ENCODE measurements around the gene USE1. TPM values are rescaled to one million over a fixed set of nuclear protein-coding genes. Genes with fewer than 3 reads are reported as not detected.

Gene USE1
- total and polyA plus RNA-seq, 2 donors (not counting 1 experiment from before 2014, with no cell fraction given): 23.8 to 27.1 TPM

GRCh38 chr19:17255150-17255621 is 40.0 kb downstream of the USE1 start:
- no peak for DNase-seq (ENCODE audit: low read depth in 2 of 2)
- Histone ChIP-seq H3K27me3 (ENCODE audit: control insufficient read depth, insufficient read depth, low read length) (no peaks in the 10 kb centered on the region), H3K27ac (ENCODE audit: insufficient read depth, low read length) (no peak overlapping the region), H2AFZ (ENCODE audit: low read length) (no peak overlapping the region), H3K4me3 (replicated peaks in 1 of 4; ENCODE audit: control extremely low read depth in 1 of 4, insufficient read depth in 1 of 4, low read depth in 3 of 4, low read length in 4 of 4) (no peak overlapping the region), H3K9ac (ENCODE audit: insufficient read depth, low read length) (no peak overlapping the region), H3K9me3 (ENCODE audit: control insufficient read depth, insufficient read depth, low read depth, low read length) (no peaks in the 10 kb centered on the region), H3K36me3 (ENCODE audit: control insufficient read depth, insufficient read depth, low read length) (no peaks in the 10 kb centered on the region), H3K4me1 (ENCODE audit: control insufficient read depth, extremely low read depth, insufficient read depth, low read length) (no peaks in the 10 kb centered on the region), H3K79me2 (ENCODE audit: control insufficient read depth, insufficient read depth, low read length) (no peaks in the 10 kb centered on the region), H4K20me1 (ENCODE audit: control insufficient read depth, extremely low read depth, insufficient read depth, low read length) (no peaks in the 10 kb centered on the region), H3K4me2 (ENCODE audit: extremely low read depth, insufficient read depth, low read length) (no peak overlapping the region)
- TF ChIP-seq CTCF (conservative IDR thresholded peaks at IDR 0.05 in 1 of 2, IDR thresholded peaks at IDR 0.05 in 1 of 2; ENCODE audit: low read depth in 1 of 2, low read length in 2 of 2) (no peak), EZH2 (IDR thresholded peaks at IDR 0.05; ENCODE audit: low read length, missing control alignments) (no peak)

DNA sequence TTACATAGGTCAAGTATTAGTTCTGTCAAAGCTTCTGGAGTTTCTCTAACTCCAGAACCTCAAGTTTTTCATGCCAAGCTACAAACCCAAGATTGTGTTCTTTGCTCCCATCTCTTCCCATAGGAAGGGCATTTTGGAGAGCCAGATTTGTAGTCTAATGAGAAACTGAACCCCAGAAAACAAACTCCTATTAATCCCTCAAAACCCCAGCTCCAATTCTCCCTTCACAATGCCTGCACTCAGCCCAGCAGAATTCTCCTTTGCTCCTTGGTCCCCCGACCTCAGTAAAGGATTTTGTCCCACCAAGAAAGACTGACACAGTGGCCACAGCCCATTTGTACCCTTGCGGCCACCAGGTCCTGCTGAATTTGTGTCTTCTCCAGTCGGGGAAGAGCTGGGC is 41.0 kb downstream of the USE1 start:
- no peak for TF ChIP-seq EZH2 (IDR thresholded peaks at IDR 0.05; ENCODE audit: low read length, missing control alignments)
- TF ChIP-seq CTCF (conservative IDR thresholded peaks at IDR 0.05 in 1 of 2, IDR thresholded peaks at IDR 0.05 in 1 of 2; ENCODE audit: low read depth in 1 of 2, low read length in 2 of 2): no peak

GRCh38 chr19:17259118-17259780 is 44.1 kb downstream of the USE1 start:
- H4K20me1 ChIP-seq (ENCODE audit: control insufficient read depth, extremely low read depth, insufficient read depth, low read length): no peaks in the 10 kb centered on the region
- no peak overlapping the region for H3K4me3 ChIP-seq (replicated peaks in 1 of 4; ENCODE audit: control extremely low read depth in 1 of 4, insufficient read depth in 1 of 4, low read depth in 3 of 4, low read length in 4 of 4)
- no peaks in the 10 kb centered on the region for H3K9me3 ChIP-seq (ENCODE audit: control insufficient read depth, insufficient read depth, low read depth, low read length)
- no peaks in the 10 kb centered on the region for H3K36me3 ChIP-seq (ENCODE audit: control insufficient read depth, insufficient read depth, low read length)
- DNase-seq (ENCODE audit: low read depth in 2 of 2): no peak
- no peaks in the 10 kb centered on the region for H3K27me3 ChIP-seq (ENCODE audit: control insufficient read depth, insufficient read depth, low read length)
- no peaks in the 10 kb centered on the region for H3K4me1 ChIP-seq (ENCODE audit: control insufficient read depth, extremely low read depth, insufficient read depth, low read length)
- H2AFZ ChIP-seq (ENCODE audit: low read length): no peak overlapping the region
- H3K79me2 ChIP-seq (ENCODE audit: control insufficient read depth, insufficient read depth, low read length): no peaks in the 10 kb centered on the region
- H3K9ac ChIP-seq (ENCODE audit: insufficient read depth, low read length): no peak overlapping the region
- no peak for TF ChIP-seq EZH2 (IDR thresholded peaks at IDR 0.05; ENCODE audit: low read length, missing control alignments)
- TF ChIP-seq CTCF (conservative IDR thresholded peaks at IDR 0.05 in 1 of 2, IDR thresholded peaks at IDR 0.05 in 1 of 2; ENCODE audit: low read depth in 1 of 2, low read length in 2 of 2): no peak
- H3K27ac ChIP-seq (ENCODE audit: insufficient read depth, low read length): no peak overlapping the region
- H3K4me2 ChIP-seq (ENCODE audit: extremely low read depth, insufficient read depth, low read length): no peak overlapping the region

More for the DNA sequence above, 41.0 kb downstream of the USE1 start:
- Histone ChIP-seq H3K79me2 (ENCODE audit: control insufficient read depth, insufficient read depth, low read length) (no peaks in the 10 kb centered on the region), H3K9ac (ENCODE audit: insufficient read depth, low read length) (no peak overlapping the region), H3K27me3 (ENCODE audit: control insufficient read depth, insufficient read depth, low read length) (no peaks in the 10 kb centered on the region), H2AFZ (ENCODE audit: low read length) (no peak overlapping the region), H3K4me2 (ENCODE audit: extremely low read depth, insufficient read depth, low read length) (no peak overlapping the region), H3K9me3 (ENCODE audit: control insufficient read depth, insufficient read depth, low read depth, low read length) (no peaks in the 10 kb centered on the region), H4K20me1 (ENCODE audit: control insufficient read depth, extremely low read depth, insufficient read depth, low read length) (no peaks in the 10 kb centered on the region), H3K36me3 (ENCODE audit: control insufficient read depth, insufficient read depth, low read length) (no peaks in the 10 kb centered on the region), H3K4me1 (ENCODE audit: control insufficient read depth, extremely low read depth, insufficient read depth, low read length) (no peaks in the 10 kb centered on the region), H3K27ac (ENCODE audit: insufficient read depth, low read length) (no peak overlapping the region), H3K4me3 (replicated peaks in 1 of 4; ENCODE audit: control extremely low read depth in 1 of 4, insufficient read depth in 1 of 4, low read depth in 3 of 4, low read length in 4 of 4) (no peak overlapping the region)
- no peak for DNase-seq (ENCODE audit: low read depth in 2 of 2)

Measured in fibroblast of lung (primary cell).